ENCODE measurements around the gene ARL16.
A peak's percentile ranks its signal among the peaks of the same experiment; 100 is the strongest.

The ARL16 gene

DNA sequence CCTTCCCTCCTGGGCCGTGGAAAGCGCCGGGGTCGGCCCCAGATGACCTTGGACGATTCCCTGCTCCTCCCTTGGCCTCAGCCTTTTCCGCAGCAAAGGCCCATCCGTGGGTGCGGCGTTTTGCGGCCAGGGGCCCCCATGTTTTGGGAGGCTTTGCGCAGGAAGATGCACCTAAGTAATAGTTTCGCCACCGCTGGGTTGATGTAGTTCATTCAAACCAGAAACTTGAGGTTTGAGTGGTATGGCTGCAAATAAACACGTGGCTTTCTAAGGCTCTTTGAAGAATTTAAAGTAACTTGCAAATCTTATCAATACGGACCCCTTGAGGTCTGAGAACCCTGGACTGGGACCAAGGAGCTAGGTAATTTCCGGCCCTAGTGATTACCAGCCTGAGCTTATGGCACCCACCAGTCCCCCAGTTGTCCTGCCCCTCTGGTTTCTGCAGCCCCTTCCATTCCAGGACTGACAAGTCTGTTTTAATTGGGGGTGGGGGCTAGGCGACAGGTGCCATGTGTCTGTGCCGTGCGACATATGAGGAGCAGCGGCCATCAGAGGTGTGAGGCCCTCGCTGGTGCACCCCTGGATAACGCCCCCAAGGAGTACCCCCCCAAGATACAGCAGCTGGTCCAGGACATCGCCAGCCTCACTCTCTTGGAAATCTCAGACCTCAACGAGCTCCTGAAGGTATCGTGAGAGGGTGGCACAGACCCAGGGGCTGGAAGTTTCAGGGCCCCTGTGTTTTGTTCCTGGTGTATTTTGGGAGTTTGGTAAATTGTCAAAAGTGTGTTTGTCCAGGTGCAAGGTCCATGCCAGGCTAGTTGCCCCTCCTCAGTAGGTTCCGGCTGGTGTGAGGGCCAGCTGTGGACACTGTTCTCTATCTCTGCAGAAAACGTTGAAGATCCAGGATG is 20.4 kb upstream of the ARL16 start:
- Histone ChIP-seq H3K4me1 (peaks cover 11% of the 10 kb centered on the region), H3K79me2 (peaks cover 25% of the 10 kb centered on the region), H3K4me2 (ENCODE audit: low read length) (peak overlapping the region; percentile 78), H3K27me3 (ENCODE audit: control insufficient read depth, insufficient read depth, low read length) (no peaks in the 10 kb centered on the region), H3K9ac (peak overlapping the region; percentile 90), H3K4me3 (ENCODE audit: low read depth, low read length) (peak overlapping the region; percentile 94), H3K27ac (peak overlapping the region; percentile 90), H2AFZ (peak overlapping the region; percentile 95), H3K36me3 (ENCODE audit: control insufficient read depth, insufficient read depth, low read length) (no peaks in the 10 kb centered on the region), H3K9me3 (ENCODE audit: control insufficient read depth, low read length) (no peaks in the 10 kb centered on the region)
- TF ChIP-seq, protein P1, sequence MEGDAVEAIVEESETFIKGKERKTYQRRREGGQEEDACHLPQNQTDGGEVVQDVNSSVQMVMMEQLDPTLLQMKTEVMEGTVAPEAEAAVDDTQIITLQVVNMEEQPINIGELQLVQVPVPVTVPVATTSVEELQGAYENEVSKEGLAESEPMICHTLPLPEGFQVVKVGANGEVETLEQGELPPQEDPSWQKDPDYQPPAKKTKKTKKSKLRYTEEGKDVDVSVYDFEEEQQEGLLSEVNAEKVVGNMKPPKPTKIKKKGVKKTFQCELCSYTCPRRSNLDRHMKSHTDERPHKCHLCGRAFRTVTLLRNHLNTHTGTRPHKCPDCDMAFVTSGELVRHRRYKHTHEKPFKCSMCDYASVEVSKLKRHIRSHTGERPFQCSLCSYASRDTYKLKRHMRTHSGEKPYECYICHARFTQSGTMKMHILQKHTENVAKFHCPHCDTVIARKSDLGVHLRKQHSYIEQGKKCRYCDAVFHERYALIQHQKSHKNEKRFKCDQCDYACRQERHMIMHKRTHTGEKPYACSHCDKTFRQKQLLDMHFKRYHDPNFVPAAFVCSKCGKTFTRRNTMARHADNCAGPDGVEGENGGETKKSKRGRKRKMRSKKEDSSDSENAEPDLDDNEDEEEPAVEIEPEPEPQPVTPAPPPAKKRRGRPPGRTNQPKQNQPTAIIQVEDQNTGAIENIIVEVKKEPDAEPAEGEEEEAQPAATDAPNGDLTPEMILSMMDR (IDR thresholded peaks at IDR 0.05) = no peak

DNA sequence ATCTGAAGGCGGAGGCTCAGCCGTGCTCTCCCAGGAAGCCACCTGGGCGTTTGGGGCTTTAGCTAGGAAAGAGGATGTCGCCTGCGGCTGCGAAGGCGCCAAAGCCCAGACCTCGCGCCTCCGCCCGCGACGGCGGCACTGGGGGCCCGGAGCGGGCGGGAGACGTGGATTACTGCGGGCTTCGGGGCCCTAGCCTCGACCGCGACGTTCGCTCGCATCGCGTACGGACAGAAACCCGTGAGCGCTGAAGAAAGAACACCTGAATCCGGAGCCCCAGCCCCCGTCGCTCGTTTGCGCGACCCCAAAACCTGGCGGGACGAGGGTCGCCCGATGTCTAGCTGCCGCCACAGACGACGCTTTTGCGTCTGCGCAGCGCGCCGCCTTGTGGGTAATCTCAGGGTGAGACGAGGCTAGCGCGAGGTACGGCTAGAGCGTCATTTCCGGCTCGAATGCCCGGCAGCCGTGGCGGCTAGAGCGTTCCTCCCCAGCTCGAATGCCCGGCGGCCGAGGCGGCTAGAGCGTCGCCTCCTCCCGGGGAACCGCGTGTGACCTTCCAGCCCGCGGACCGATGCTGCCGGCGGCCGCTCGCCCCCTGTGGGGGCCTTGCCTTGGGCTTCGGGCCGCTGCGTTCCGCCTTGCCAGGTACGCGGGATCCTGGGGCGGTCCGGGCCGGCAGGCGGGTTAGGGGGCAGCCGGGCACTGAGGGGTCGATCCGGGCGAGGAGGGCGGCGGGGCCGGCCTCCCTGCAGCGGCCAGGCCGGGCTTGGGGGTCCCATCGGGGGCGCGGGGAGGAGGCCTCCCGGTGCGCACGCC is 19.5 kb upstream of the ARL16 start, which contains the start of gene MRPL12:
TSS of gene MRPL12 (plus strand) at position 434 of the 813 bp plus-strand sequence. CDS start at position 569, 135 bp downstream.
- peaks cover 11% of the 10 kb centered on the region for H3K4me1 ChIP-seq

DNA sequence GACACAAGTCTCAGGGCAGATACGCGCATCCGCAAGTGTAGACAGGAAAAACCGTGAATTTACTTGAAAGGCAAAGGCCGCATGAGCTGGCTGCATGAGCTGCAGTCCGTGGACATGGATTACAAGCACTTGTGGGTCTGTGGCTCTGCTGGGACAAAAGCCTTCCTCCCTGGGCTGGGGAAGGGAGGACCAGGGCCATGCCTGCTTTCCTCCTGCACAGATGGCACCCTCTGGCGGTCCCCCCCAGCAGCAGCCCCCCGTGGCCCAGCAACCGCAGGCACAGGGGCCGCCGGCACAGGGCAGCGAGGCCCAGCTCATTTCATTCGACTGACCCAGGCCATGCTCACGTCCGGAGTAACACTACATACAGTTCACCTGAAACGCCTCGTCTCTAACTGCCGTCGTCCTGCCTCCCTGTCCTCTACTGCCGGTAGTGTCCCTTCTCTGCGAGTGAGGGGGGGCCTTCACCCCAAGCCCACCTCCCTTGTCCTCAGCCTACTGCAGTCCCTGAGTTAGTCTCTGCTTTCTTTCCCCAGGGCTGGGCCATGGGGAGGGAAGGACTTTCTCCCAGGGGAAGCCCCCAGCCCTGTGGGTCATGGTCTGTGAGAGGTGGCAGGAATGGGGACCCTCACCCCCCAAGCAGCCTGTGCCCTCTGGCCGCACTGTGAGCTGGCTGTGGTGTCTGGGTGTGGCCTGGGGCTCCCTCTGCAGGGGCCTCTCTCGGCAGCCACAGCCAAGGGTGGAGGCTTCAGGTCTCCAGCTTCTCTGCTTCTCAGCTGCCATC is 17.9 kb upstream of the ARL16 start:
- Histone ChIP-seq H3K79me2 (peaks cover 30% of the 10 kb centered on the region), H3K27ac (no peak overlapping the region), H3K9me3 (ENCODE audit: control insufficient read depth, low read length) (no peaks in the 10 kb centered on the region), H3K9ac (no peak overlapping the region), H3K4me1 (peaks cover 11% of the 10 kb centered on the region), H3K4me2 (ENCODE audit: low read length) (peak overlapping the region; percentile 78), H3K36me3 (ENCODE audit: control insufficient read depth, insufficient read depth, low read length) (no peaks in the 10 kb centered on the region), H2AFZ (no peak overlapping the region), H3K27me3 (ENCODE audit: control insufficient read depth, insufficient read depth, low read length) (no peaks in the 10 kb centered on the region), H3K4me3 (ENCODE audit: low read depth, low read length) (peak overlapping the region; percentile 94)
- TF ChIP-seq, protein P1 (IDR thresholded peaks at IDR 0.05) = no peak

More for the DNA sequence above, 19.5 kb upstream of the ARL16 start, which contains the start of gene MRPL12:
- Histone ChIP-seq H3K27ac (peak within 1 kb of the TSS; percentile 90), H3K9ac (peak within 1 kb of the TSS; percentile 90), H3K27me3 (ENCODE audit: control insufficient read depth, insufficient read depth, low read length) (no peaks in the 10 kb centered on the region), H2AFZ (peak within 1 kb of the TSS; percentile 95), H3K9me3 (ENCODE audit: control insufficient read depth, low read length) (no peaks in the 10 kb centered on the region), H3K36me3 (ENCODE audit: control insufficient read depth, insufficient read depth, low read length) (no peaks in the 10 kb centered on the region), H3K79me2 (peaks cover 25% of the 10 kb centered on the region), H3K4me3 (ENCODE audit: low read depth, low read length) (peak within 1 kb of the TSS; percentile 94), H3K4me2 (ENCODE audit: low read length) (peak within 1 kb of the TSS; percentile 78)
- TF ChIP-seq, protein P1 (IDR thresholded peaks at IDR 0.05) = peak; percentile 65

DNA sequence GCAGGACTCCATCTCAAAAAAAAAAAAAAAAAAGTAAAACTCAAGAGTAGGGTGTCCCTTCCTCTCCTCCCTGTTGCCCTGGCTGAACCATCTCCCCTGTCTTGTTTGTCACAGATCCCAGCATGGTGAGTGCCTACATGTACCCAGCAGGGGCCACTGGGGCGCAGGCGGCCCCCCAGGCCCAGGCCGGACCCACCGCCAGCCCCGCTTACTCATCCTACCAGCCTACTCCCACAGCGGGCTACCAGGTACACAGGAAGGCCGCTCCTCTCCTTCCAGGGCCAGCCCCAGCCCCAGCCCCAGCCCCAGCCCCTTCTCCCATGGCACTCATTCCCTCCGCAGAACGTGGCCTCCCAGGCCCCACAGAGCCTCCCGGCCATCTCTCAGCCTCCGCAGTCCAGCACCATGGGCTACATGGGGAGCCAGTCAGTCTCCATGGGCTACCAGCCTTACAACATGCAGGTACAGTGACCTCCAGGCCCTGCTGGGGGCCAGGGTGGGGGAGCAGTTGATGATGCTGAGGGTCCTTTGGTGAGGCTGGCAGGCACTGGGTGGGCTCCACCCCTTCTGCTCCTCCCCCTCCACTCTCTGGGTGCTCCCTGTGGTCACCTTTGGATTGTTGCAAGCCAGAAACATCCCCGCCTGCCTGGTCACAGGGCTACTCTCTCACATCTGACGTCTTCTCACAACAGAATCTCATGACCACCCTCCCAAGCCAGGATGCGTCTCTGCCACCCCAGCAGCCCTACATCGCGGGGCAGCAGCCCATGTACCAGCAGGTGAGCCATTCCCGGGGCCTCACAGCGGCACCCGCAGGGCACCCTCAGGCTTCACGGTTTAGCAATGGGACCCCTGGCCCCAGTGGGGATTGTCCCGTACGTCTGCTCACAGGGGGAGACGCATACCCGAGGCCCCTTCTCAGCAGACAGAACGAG is 17.0 kb upstream of the ARL16 start:
- Histone ChIP-seq H3K27me3 (ENCODE audit: control insufficient read depth, insufficient read depth, low read length) (no peaks in the 10 kb centered on the region), H3K9ac (no peak overlapping the region), H3K27ac (no peak overlapping the region), H3K4me3 (ENCODE audit: low read depth, low read length) (no peak overlapping the region), H3K9me3 (ENCODE audit: control insufficient read depth, low read length) (no peaks in the 10 kb centered on the region), H3K4me1 (peaks cover 11% of the 10 kb centered on the region), H2AFZ (no peak overlapping the region), H3K79me2 (peaks cover 30% of the 10 kb centered on the region), H3K36me3 (ENCODE audit: control insufficient read depth, insufficient read depth, low read length) (no peaks in the 10 kb centered on the region), H3K4me2 (ENCODE audit: low read length) (no peak overlapping the region)
- TF ChIP-seq, protein P1 (IDR thresholded peaks at IDR 0.05) = no peak

Data from parathyroid adenoma (tissue), 2 donors.